Sigmoid colon (tissue), 3 donors: ENCODE data around the gene PSG3.
"Not testable (repeated sequence)": the region's sequence is repeated elsewhere in the genome, so short reads cannot be mapped to it uniquely, and the experiment has no call there.

Experiments used
- POLR2A ChIP-seq, 2 donors: fragments of 450-650 bp; IDR thresholded peaks; one replicate each; pipeline ENCODE4 v1.6.1; 2016; ENCODE audit warnings: antibody characterized with exemption in 2 of 2, mild to moderate bottlenecking in 2 of 2, moderate library complexity in 2 of 2
- TF ChIP-seq, protein P1 (sequence below), 4 experiments: fragments of 450-650 bp in 3 of 4; fragments of 200-600 bp in 1 of 4; IDR thresholded peaks; one replicate each; pipeline ENCODE4 v1.5.1; 2016 to 2019; ENCODE audit warnings: antibody characterized with exemption in 4 of 4, mild to moderate bottlenecking in 3 of 4, moderate library complexity in 2 of 4

DNA sequence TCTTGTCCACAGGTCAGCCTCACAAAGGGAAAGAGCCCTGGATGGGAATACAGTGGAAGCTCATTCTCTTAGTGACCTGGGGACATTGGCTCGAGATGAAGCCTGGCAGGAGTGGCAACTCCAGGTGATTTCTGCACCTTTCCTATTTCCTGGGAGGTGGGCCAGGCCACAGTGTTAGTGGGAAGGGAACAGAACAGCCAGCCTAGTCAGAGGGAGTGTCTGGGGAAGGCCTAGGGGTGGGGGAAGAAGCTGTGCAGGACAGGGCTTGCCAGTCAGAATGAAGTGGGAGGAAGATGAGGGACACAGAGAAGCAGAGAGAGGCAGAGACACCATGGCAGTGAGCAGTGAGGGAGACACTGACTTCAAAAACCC lies 21.6 kb upstream of the PSG3 start:
- TF ChIP-seq, protein P1, sequence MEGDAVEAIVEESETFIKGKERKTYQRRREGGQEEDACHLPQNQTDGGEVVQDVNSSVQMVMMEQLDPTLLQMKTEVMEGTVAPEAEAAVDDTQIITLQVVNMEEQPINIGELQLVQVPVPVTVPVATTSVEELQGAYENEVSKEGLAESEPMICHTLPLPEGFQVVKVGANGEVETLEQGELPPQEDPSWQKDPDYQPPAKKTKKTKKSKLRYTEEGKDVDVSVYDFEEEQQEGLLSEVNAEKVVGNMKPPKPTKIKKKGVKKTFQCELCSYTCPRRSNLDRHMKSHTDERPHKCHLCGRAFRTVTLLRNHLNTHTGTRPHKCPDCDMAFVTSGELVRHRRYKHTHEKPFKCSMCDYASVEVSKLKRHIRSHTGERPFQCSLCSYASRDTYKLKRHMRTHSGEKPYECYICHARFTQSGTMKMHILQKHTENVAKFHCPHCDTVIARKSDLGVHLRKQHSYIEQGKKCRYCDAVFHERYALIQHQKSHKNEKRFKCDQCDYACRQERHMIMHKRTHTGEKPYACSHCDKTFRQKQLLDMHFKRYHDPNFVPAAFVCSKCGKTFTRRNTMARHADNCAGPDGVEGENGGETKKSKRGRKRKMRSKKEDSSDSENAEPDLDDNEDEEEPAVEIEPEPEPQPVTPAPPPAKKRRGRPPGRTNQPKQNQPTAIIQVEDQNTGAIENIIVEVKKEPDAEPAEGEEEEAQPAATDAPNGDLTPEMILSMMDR (IDR thresholded peaks at IDR 0.05), result not testable (repeated sequence)
- TF ChIP-seq POLR2A (IDR thresholded peaks at IDR 0.05), result not testable (repeated sequence)
